ENCODE results near the gene SORL1-AS1.

DNA sequence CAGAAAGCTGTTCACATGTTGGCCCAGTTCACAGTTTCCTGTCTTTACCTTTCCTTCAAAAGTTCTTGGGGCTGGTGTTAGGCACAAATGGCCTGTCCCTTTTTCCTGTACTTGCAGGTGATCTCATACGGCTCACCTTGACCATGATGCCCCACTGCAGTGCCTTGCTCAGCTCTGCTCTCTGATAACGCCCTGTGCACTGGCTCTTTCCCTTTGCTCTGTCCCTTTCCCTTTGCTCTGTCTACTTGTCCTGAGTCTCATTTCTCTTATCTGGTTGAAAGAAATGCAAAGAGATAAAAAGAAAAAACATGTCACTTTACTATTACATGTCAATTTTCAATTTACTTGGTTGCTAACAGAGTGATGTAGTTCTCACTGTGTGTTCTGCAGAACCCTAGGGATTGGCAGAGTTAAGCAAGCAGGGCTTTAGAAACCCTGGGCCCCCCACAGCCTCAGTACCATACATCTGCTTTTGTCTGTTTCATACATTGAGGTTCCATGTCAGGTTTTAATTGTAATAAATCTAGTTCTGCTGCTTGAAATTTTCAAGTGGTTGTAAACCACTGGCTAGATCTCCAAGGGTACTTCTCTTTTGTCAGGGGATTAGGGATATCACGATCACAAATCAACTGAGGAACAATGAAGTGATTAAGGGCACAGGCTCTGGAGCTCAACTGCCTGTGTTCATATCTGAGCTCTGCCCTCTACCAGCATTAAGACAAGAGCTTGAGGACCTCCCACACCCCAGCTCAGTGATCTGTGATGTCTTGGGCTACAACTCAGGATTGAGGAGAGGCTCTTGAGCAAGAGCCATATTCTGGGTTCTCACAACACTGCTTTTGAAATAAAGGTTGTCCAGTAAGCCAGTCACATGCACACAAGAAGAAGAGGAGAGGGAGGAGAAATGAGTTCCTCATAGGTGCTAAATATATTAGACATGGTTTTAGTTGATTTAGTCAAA, 16.9 kb downstream of the SORL1-AS1 start:
- TF ChIP-seq, protein P1, sequence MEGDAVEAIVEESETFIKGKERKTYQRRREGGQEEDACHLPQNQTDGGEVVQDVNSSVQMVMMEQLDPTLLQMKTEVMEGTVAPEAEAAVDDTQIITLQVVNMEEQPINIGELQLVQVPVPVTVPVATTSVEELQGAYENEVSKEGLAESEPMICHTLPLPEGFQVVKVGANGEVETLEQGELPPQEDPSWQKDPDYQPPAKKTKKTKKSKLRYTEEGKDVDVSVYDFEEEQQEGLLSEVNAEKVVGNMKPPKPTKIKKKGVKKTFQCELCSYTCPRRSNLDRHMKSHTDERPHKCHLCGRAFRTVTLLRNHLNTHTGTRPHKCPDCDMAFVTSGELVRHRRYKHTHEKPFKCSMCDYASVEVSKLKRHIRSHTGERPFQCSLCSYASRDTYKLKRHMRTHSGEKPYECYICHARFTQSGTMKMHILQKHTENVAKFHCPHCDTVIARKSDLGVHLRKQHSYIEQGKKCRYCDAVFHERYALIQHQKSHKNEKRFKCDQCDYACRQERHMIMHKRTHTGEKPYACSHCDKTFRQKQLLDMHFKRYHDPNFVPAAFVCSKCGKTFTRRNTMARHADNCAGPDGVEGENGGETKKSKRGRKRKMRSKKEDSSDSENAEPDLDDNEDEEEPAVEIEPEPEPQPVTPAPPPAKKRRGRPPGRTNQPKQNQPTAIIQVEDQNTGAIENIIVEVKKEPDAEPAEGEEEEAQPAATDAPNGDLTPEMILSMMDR (IDR thresholded peaks at IDR 0.05 in 8 of 11, conservative IDR thresholded peaks at IDR 0.05 in 3 of 11), result no peak
- TF ChIP-seq POLR2A (IDR thresholded peaks at IDR 0.05), result no peak
